ENCODE measurements around the gene ATP9A. TPM values are rescaled to one million over a fixed set of nuclear protein-coding genes. Genes with fewer than 3 reads are reported as not detected.

ATP9A gene
- total RNA-seq, 1 experiment from 2014 or later: 7.3 TPM

DNA sequence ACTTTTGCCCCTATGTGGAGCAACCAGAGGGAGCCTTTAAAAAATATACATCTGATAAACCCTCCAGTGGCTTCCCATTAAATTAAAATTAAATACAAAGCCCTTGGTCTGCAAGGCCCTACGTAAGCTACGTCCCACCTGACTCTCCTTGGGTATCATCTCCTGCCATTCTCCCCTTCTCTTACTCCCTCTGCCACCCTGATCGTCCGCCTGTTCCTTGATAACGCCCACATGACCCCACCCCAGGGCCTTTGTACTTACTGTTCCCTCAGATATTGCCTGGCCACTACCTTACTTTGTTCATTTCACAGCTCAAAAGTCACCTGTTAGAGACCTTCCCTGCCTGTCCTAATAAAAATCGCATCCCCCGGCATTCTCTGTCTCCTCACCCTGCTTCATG lies 220.2 kb downstream of the ATP9A start:
- no TSS peak for BruUV-seq (replicated peaks)
- H3K36me3 Mint-ChIP-seq (ENCODE audit: insufficient read depth, unreplicated experiment): no peaks in the 10 kb centered on the region
- H3K27me3 Mint-ChIP-seq (ENCODE audit: insufficient read depth, unreplicated experiment): peaks cover 60% of the 10 kb centered on the region
- POLR2A ChIA-PET: no interaction called here
- H3K4me1 Mint-ChIP-seq (ENCODE audit: insufficient read depth, unreplicated experiment): no peaks in the 10 kb centered on the region
- H3K9me3 Mint-ChIP-seq (ENCODE audit: unreplicated experiment): peaks cover 8% of the 10 kb centered on the region
- no peak for DNase-seq (ENCODE audit: unreplicated experiment)
- no peak overlapping the region for H3K27ac Mint-ChIP-seq (ENCODE audit: low read depth, unreplicated experiment)
- TF ChIP-seq CTCF (IDR thresholded peaks at IDR 0.05; ENCODE audit: unreplicated experiment): no peak
- intact Hi-C loops (cut with micrococcal nuclease): no loop called here
- CTCF ChIA-PET: no interaction called here
- H3K4me3 Mint-ChIP-seq (ENCODE audit: unreplicated experiment): no peak overlapping the region

Other genes starting within 250 kb of the ATP9A start
- gene NFATC2, start 225.7 kb downstream of the ATP9A start, total RNA-seq (2022): 0.07 and 0.12 TPM in 2 replicates
- 0.49 and 0.61 TPM in 2 replicates for gene SALL4, start 34.1 kb upstream of the ATP9A start, total RNA-seq (2022)

Measured in MCF 10A (cell line).